COLO829 (cell line): Measurements from ENCODE around the gene TNNT2.

Experiments
- DNase-seq: peaks from one replicate; pipeline ENCODE4 v3.0.0; 2012; ENCODE audit warnings: low spot score

TNNT2 gene

DNA sequence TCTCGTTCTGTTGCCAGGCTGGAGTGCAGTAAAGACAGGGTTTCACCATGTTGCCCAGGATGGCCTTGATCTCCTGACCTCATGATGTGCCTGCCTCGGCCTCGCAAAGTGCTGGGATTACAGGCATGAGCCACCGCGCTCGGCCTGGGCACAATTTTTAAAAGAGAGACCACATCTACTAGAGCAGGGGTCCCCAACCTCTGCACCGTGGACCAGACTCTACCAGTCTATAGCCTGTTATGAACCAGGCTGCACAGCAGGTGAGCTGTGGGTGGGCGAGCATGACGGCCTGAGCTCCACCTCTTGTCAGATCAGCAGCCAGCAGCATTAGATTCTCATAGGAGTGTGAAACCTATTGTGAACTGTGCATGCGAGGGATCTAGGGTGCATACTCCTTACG is 20.8 kb downstream of the TNNT2 start:
- no peak for DNase-seq

DNA sequence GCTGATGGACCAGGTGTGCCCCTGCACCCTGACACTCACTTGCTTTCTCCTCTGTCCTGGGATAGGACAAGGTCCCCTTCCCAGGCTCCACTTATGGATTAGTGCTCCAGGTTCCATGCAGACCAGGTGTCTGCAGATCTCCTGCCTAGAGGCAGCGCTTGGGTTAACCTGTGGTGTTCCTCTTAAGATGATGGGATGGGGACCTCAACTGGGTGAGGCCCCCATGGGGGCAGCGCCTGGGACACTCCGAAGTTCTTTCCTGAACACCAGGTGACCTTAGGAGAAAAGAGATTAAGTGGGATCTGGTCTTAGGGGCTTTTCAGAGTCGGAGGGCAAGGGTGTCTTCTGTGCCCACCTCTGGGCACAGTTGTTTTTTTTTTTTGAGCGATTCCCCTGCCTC is 21.2 kb downstream of the TNNT2 start:
- no peak for DNase-seq

DNA sequence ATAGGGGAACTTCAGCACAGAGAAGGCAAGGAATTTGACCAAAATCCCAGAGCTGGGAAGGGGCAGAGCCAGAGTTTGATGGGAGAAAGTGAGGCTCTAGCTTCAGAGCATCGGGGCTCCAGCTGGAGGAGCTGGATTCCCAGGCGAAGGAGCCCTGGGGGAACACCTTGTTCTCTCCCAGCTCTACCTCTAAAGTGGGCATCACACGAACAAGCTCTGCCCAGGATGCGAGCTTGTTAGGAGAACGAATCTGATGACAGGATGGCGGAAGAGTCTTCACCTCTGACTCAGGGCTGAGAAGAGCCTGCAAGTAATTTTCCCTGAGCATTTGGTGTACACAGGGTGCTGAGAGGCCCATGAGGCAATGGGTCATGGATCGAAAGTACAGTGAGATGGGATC is 22.0 kb downstream of the TNNT2 start:
- no peak for DNase-seq

DNA sequence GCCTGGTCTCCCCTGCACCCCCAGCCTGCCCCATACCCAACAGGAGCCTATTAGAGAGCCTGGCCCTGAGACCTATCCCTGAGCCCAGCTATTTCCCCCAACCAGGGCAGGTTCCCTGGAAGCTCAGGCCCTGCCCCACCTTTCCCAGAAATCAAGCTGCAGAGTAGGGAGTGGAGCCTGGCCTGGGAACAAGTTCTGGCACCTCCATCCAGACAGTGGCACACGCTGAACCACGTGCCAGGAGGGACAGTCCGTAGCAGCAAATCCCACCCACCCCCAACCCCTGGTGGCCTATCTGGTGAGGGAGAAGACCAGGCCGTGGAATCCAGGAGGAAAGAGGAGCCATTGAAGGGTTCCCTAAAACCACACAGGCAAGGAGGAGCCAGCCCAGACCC is 22.6 kb downstream of the TNNT2 start:
- no peak for DNase-seq

DNA sequence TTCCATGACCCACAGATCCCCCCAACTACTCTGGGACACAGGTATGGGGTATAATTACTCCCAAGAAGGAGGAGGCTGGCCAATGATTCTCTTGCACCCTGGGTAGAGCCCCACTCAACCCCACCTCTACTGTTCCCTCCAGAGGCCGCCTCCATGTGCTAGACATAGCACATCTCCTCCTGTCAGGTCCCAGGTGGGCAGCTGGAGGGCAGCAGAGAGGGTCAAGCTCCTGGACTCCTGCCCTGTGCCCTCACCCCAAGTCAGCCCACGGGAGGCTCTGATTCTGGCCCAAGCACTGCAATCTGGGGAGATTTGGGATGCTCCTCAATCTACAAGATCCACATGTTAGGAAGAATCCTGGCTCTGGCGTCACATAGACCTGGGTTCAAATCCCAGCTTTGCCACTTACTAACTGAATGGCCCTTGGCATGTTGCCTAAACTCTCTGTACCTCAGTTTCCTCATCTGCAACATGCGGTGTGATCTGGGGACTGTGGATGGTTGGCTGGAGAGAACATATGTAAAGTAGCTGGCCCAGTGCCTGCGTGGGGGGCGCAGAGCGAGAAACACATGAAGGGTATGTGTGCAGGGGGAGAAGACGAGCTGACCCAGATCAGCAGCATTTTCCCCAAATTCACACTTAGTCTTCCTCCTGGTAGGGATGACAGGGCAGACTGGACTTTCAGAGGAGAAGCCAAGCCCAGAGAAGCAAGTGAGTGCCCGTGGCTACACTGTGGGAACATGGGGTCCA is 23.2 kb downstream of the TNNT2 start:
- DNase-seq: no peak

DNA sequence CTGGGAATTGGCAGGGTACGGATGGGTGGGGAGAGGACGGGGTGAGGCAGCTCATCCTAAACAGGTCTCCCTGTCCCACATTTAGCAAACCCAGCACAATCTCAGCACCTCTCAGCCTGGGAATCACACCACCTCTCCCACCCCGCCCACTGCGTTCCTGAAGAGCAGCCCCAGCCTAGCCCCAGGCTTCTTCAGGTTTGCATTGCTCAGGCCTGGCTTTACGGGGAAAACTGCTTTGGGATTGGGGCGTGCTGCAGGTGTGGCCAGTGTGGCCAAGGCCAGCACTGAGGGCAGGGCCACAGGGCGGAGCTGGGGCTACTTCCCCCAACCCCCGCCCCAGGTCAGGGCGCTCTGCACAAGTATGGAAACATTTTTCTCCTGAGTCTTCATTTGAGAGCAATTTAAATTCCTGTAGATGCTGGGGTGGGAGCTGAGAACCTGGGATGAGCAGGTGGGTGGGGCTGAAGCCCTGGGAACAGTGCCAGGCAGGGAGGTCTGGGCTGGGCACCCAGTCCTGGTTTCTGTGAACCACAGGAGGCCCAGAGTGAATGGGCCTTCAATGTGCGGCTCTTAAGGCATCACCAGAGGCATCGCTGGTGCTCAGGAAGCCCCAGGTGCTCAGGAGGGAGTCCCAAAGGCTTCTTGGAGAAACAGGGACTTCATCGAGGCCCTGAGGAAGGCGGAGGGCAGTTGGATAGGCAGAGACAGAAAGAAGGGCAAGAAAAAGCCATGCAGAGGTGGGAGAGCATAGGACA is 24.1 kb downstream of the TNNT2 start:
- DNase-seq: no peak

DNA sequence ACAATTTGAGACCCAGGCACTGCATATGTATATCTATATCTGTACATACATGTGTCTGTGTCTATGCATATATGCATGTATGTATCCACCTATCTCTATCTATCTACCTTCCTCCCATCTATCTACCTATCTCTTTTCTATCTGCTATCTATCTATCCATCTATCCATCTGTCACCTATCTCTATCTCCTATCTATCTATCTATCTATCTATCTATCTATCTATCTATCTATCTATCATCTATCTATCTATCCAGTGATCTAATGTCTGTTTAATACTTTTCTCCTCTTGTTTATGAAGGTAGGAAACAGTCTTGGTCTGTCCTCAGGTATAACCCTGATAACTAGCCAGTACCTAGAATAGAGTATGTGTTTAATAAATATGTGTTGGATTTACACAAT is 25.9 kb downstream of the TNNT2 start:
- no peak for DNase-seq

DNA sequence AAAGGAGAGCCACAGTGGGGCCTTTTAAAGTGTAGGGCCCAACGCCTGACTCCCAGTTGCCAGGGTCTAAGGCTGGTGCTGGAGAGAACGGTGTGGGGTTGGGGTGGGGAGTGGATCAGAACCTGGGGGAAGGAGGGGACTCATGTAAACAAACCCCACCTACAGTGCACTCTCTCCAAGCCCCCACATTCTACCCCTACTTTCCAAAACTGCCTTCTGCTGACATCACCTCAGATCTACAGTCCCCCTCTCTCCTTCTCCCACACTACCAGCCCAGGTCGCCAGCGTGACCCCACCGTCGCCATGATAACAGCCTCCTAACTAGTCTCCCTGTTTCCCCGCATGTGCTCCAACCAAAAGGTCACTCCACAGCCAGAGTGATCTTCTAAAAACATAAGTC is 26.6 kb downstream of the TNNT2 start:
- no peak for DNase-seq

DNA sequence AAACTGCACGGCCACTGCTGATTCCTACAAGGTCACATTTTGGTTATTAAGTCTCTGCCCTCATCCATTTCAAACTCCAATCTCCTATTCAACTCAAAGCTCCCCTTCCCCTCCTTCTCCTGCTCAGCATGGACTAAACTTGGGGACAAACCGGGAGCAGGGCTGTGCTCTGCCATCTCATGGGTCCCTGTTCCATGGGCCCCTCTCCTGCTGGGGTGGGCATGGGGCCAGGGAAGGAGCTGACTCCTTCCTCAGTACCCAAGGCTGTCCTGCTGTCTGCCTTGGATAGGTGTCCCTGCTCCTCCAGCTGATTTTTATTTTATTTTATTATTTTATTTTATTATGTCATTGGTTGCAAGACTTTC is 27.1 kb downstream of the TNNT2 start:
- no peak for DNase-seq

DNA sequence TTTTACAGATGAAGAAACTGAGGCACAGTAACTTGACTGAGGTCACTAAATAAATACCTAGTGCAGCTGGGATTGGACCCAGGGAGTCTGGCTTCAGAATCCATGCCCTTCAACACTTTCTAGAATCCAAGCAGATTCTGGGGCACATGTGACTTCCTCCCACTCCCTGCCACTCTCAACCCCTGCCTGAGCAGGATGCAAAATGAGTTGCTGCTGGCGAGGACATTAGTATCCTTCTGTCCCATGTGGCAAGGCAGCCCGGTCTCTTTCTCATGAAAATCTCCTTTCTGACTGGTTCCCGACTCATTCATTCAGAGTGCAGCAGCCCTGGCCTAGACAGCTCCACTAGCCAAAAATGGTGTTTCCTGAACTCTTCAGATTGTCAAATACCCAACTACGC is 28.4 kb downstream of the TNNT2 start:
- DNase-seq: no peak

DNA sequence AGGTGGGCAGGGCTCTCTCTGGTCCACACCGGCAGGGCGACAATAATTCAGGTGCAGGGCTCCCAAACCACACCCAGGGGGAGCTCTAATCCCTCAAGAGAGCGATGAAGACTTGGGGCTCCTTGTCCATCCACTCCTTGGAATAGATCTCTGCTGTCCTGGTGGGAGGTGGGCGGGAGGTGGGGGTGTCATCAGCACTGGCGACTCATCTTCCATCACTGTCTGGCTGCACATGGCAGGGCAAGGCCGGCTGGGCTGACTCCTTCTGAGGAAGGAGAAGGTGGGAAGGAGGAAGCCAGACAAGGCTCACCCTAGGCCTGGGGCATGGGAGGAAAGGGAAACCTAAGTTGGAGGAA is 29.3 kb downstream of the TNNT2 start:
- peak; percentile 84 for DNase-seq

DNA sequence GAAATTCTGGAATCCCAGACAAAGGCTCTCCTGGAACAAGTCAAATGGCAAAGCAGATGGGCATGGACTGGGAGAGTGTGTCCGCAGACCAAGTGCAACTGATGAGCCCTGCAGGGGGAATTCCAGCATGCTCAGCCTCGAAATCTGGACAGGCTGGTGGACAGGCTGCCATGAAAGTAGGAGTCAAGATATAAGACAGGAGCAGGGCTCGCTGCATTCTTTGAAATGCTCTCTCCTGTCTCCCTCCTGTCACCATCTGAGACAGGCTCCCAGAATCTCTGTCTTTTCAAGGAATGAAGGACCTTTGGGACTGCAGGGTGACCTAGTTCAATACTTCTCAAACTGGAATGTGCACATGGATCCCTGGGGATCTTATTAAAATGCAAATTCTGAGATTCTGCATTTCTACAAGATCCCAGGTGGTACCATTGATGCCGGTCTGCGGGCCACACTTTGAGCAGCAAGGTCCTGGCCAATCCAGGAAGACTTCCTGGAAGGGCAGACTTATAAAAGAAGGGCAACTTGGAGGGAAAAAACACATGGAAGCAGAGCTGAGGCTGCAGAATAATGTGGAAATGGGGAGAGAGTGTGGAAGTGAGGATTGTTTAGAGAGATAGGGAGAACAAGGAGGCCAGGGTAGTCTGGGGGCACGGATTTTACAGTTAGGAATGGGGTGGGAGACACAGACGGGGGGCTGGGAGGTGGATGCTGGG is 29.8 kb downstream of the TNNT2 start:
- no peak for DNase-seq

DNA sequence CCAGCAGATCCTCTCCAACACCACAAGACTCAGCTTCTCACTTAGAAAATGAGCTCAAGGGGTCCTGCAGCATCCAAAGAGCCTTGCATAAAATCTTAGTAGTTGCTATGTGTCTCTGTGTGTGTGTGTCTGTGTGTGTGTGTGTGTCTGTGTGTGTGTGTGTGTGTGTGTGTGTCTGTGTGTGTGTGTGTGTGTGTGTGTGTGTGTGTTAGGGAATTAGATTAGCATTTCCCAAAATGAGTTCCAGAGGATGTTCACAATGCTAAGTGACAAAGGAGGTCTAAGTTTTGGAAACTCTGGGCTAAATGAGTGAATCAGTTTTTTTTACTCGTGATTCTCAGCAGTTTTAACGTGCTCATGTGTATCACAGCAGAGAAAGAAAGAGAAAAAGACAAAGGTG is 30.5 kb downstream of the TNNT2 start:
- no peak for DNase-seq

DNA sequence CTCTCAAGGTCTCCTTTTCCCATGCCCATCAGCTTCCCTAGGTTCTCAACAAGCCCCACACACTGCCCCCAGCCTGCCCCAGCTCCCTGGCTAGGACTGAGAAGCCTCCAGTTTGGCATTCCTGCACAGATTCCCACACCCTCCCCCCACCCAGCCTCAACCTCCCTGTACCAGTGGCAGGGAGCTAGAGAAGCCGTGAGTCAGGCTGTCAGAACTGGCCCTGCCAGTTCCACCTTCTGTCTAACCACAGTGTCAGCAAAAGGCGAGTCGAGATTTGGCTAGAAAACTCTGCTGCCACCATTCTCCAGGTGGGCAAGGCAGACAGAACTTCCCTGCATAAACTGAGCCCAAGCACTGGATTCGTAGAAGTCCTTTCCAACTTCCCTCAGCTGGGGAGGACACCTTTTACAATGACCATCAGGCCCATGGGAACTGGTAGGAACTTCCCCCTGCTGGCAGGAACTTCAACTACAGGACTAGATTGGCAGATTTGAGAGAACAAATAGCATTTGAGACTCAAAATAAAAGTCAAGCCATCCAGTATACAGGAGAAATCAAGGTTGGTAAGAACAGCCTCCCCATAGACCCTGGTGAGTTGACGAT is 31.0 kb downstream of the TNNT2 start:
- peak; percentile 82 for DNase-seq

DNA sequence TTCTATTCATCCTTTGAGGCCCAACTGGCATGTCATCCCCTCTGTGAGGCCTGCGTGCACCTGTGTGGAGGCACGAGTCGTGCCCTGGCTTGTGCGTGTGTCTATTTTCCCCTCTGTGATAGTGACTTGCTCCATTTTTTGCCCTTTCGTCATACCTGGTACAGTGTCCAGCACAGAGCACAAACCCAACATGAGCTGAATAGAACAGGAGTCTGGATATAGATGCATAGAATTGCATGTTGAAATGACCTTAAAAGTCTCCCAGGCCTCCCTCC is 32.5 kb downstream of the TNNT2 start:
- DNase-seq: no peak

DNA sequence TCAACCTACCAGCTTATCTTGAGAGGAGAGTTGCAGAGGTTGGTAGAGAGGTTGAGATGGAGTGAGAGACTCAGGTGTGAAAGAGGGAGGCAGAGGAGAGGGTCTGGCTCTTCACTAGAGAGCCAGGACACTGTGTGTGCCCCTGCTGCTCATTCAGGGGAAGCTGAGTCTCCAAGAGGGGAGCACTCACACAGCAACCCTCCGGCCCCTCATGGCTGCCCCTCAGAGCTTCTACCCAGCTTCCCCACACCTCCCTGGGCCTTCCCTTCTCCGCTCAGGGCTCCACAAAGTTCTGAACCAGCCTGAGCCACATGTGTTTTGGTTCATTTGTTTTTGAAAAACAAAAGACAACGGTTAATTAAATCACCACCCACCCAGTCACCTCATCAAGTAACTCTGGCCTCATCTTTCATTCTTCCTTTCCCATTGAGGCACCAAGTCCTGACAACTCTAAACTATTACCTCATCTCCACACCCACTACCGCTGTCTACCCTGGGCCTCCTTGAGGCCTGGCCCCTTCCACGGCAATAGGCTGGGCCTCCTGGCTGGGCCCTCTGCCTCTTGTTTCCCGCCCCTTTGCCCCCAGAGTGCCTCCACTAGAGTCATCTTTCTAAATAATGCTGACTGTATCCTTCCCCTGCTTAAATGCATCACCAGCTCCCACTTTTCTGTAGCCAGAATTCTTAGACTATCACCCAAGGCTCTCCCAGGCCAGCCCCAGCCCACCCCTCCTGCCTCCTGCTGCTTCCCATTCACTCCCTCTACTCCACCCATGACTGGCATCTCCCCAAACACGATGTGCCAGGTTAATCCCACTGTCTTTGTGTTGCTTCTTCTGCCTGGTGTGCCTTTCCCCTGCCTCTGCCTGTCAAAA is 33.0 kb downstream of the TNNT2 start:
- DNase-seq: no peak

DNA sequence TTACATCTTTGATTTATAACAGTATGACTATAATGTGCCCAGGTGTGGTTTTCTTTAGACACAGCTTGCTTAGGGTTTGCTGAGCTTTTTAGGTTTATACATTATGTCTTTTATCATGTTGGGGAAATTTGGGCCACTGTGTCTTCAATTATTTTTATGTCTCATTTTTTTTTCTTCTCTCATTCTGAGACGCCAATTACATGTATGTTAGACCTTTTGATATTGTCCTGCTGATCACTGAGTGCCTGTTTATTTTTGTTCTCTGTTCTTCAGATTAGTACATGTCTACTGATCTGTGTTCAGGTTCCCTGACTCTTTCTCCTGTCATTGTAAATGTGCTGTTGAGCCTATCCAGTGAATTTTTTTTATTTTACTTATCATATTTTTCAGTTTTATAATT is 36.1 kb downstream of the TNNT2 start:
- DNase-seq: no peak

DNA sequence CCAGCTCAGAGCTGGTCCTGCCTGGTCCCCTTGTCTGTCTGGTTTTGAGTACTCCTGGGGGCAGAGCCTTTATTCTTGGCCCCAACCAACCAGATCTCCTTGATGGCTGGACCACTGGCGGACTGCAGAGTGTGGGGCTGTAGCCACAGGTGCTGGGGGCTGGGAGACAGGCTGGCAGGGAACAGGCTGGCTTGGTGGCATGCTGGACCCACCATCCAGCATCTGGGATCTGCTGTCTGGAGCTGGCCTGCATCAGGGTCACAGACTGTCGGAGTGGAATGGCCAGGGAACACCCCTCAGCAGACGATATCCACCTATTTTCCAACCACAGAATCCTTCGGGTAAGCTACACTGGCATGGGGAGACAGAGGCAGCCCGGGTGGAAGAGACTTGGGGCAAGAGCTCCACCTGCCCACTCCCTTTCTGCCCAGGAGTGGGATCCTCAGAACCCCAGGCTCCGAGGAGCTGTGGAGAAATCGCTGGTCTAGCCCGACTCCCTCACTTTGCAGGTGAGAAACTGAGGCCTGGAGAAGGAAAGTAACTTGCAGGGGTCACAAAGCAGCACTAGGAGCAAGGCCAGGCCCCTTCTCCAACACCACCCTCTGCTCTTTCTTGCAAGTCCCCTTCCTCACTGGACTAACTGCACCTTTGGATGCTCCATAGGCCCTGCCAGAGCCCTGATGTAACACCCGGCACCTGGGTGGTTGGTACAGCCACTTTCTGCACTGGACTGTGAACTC is 40.6 kb downstream of the TNNT2 start:
- DNase-seq: no peak

DNA sequence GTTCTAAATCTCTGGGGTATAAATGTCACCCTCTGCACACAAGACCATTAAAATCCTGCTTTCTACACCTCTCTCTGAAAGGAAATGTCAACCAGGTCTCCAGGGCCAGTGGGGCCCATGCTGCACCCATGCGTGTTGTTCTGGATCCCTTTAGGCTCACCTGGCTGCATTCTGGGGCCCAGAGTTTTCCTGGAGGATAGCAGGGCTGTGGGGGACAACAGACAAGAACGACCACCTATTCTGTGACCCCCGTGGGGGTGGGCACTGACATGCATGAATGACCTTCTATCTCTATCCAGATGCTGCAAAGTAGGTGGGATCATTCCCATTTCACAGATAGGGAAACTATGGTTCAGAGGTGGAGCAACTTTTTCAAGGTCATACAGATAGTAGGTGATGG is 41.6 kb downstream of the TNNT2 start:
- no peak for DNase-seq

DNA sequence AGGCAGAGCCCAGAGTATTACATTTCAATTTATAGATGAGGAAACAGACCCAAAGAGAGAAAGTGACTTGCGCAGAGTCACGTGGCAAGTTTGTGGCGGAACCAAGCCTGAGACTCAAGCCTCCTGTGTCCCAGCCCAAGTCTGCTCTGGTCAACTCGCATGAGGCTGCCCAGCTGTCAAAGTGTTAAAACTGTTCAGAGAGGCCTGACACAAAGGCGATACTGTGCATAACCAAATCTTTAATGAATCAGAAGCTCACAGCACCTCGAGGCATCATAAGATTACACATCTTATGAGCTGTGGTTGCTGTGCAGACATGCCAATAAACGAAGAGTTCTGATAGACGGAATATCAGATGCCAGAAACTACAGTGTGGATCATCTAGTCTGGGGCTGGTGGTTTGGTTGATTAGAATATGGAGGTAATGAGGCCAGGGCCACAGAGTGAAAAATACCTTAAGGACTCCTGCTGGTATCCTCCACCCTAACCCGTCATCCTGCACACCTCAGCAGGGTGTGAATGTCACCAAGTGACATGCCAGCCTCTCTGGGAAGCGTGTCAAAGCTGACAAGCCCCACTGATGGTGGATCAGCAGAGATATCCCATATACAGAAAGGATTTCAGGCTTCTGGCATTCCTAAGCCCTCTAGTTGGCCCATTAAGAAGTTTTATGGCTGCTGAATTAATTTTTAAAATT is 42.2 kb downstream of the TNNT2 start:
- peak; percentile 95 for DNase-seq
